ENCODE measurements around the gene CHRM5.
"Not testable (repeated sequence)": the region's sequence is repeated elsewhere in the genome, so short reads cannot be mapped to it uniquely, and the experiment has no call there.

CHRM5 gene

DNA sequence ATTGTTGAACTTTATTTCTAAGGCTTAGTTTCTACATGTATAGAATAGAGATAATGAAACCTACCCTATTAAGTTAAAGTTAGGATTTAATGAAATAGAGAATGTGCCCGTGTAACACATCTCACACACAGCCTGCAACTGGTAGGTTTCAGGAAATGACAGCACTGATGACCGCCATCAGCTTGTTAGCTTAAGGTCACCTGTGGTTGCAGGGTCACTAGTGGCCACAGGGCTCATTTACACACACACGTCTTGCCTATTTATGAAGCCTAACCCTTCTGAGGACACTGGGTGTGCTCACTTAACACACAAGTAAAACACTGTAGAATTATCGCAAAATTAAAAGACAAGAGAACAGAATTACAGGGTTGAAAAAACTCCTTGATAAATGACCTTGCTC is 20.1 kb downstream of the CHRM5 start:
- FAIRE-seq = no peak

DNA sequence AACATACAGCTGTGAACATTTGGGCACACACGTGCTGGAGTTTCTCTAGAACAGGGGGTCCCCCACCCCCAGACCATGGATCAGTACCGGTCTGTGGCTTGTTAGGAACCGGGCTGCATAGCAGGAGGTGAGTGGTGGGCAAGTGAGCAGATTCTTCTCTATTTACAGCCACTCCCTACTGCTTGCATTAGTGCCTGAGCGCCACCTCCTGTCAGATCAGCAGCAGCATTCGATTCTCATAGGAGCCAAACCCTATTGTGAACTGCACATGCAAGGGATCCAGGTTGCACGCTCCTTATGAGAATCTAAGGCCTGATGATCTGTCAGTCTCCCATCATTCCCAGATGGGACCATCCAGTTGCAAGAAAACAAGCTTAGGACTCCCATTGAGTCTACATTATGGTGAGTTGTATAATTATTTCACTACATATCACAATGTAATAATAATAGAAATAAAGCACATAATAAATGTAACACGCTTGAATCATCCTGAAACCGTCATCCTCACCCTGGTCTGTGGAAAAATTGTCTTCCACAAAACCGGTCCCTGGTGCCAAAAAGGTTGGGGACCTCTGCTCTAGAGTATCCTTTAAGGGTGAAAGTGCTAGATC is 25.8 kb downstream of the CHRM5 start:
- FAIRE-seq = no peak

DNA sequence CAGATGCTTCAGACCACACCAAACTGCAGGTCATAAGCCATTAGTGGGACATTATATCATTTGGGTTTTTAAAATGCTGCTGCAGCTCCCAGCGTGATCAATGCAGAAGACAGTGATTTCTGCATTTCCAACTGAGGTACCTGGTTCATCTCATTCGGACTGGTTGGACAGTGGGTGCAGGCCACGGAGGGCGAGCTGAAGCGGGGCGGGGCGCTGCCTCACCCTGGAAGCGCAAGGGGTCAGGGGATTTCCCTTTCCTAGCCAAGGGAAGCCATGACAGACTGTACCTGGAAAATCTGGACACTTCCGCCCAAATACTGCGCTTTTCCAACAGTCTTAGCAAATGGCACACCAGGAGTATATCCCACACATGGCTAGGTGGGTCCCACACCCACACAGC is 27.4 kb downstream of the CHRM5 start:
- not testable (repeated sequence) for FAIRE-seq

DNA sequence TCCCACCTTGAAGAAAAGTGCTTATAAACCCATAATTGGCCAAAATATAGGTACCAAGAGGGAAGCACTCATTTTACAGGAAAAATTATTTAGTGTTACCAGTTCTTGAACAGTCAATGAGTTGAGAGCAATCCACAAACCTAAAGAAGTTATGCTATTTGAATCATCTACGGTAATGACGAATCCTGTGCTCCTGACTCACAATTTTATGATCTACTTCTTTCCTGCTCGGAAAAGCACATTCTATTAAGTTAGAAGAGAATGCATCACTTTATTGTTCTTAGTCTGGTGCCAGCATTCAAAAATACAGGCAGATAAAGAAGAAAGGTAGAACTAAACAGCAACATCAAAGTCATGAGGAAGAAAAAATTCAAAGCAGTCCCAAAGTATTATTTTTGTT is 33.2 kb downstream of the CHRM5 start:
- no peak for FAIRE-seq

DNA sequence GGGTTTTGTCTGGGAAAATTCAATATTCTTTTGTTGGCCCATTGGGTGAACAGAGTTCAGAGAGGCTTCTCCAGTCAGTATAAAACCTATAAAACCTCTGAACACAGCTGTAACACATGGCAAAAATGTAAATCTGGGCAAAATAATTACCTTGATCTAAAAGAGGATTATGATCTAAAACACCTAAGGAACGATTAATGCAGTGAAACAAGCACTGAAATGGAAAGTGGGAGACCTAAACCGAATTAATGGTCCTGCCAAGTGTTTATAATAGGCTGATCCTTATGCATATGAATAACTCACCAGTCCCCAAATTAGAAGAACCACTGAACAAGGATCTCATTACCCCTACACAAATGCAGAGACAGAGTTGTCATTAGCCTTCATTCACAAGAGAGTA is 38.1 kb downstream of the CHRM5 start:
- FAIRE-seq = no peak

DNA sequence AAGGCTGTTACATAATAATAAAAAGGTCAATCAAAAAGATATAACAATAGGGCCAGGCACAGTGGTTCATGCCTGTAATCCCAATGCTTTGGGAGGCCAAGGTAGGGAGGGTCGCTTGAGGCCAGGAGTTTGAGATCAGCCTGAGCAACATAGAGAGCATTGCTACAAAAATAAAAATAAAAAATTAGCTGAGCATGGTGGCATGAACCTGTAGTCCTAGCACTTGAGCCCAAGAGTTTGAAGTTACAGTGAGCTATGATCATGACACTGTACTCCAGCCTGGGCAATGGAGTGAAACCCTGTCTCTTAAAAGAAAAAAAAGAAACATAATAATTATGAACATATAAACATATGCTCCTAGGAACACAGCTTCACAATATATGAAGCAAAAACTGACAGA is 41.4 kb downstream of the CHRM5 start:
- no peak for FAIRE-seq

DNA sequence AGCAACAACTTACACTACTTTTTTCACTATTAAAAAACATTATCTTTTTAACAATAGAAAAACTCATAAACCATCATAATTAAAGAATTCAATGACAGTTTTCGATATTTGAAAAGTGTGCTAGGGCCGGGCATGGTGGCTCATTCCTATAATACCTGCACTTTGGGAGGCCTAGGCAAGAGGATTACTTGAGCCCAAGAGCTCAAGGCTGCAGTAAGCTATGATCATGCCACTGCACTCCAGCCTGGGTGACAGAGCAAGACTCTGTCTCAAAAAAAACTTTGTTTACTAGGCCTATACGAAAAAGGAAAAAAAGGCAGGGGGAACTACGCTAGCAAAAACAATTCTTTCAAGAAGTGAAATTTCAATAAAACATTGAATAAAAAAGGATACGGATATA is 42.6 kb downstream of the CHRM5 start:
- FAIRE-seq = no peak

DNA sequence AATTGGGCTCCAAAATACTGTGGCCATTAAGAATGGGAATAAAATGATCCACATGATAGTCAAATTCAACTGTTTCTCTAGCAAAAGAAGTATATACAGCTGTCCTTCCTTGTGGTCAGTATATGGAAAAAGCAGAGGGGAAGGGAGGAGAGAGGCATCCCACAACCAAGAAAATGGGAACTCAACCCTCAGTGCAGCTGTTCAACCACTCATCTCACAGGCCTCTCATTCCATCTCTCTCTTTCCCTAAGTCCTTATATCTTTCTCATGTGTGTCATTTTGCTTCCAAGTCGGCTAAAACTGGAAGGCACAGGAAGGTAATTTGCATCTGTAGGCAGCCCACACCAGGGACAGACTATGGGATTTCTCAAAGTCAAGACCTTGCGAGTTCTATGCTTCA is 43.2 kb downstream of the CHRM5 start:
- no peak for FAIRE-seq

DNA sequence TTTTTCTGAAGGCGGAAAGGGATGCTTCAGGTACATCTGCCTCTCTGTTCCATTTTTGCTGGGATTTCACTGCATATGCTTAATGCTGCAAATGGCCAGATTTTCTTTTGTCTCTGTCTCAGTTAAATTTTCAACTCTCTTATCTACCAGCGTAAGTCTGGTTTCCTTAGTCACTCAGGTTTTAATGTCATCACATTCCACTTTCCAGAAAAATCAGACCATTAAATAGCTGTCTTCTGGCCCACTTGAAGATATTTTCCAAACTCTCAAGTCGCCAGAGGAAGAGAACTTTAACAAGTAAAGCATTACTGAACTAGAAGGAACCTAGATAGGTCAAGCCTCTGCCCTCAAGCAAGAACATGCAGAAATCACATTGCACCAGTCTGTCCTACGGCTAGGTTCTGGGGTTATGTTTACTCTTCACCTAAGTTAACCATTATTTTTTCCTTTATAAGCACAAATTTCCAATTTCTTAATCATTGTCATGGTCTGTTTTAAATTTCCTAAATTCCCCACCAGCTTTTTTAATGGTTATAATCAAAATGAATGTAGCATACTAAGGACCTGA is 44.2 kb downstream of the CHRM5 start:
- FAIRE-seq = no peak

DNA sequence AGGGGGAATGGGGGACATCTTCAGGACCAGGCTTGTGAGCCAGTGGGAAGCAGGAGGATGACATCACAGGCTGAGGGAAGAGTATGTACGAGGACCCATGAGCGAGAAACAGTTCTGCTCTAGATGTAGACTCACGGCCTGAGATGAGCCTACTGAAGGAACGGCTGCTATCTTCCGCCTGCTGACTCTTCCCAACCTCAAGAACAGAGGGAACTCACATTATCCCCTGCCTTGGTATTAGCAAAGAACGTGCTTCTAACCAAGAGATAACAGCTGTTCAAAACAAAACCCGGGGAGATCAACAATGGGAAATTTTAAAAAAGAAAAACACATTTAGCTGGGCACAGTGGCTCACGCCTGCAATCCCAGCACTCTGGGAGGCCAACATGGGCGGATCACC is 45.4 kb downstream of the CHRM5 start:
- no peak for FAIRE-seq

DNA sequence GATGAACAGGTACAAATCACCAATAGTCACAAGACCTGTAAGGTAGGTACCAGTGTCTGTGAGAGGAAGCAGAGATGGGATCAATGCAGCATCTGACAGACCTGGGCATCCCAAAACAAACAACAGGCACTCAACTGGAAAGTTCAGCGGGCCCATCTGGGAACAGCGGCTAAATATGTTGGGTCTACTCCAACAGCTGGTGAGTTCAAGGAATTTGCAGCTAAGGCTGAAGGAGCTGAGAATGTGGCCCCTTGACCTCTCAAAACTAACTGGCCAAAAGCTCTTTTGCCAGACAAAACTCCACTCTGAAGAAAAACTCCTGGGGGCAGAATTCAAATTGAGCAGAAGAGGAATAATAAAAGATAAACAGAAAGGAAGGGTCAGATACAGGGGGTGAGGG is 46.3 kb downstream of the CHRM5 start:
- FAIRE-seq = no peak

DNA sequence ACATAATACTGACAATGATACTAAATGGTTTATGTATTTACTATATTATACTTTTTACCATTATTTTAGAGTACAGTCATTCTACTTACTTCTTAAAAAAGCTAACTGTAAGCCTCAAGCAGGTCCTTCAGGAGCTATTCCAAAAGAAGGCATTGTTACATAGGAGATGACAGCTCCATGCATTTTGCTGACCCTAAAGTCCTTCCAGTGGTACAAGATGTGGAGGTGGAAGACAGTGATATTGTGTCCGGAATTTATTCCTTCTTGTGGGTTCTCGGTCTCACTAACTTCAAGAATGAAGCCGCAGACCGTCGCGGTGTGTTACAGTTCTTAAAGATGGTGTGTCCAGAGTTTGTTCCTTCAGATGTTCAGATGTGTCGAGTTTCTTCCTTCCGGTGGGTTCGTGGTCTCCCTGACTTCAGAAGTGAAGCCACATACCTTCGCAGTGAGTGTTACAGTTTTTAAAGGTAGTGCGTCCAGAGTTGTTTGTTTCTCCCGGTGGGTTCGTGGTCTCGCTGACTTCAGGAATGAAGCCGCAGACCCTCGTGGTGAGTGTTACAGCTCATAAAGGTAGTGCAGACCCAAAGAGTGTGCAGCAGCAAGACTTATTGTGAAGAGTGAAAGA is 49.8 kb downstream of the CHRM5 start:
- no peak for FAIRE-seq

DNA sequence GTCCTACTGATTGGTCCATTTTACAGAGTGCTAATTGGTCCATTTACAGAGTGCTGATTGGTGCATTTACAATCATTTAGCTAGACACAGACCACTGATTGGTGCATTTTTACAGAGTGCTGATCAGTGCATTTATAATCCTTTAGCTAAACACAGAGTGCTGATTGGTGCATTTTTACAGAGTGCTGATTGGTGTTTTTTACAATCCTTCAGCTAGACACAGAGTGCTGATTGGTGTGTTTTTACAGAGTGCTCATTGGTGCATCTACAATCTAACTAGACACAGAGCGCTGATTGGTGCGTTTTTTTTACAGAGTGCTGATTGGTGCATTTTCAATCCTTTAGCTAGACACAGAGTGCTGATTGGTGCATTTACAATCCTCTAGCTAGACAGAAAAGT is 50.4 kb downstream of the CHRM5 start:
- FAIRE-seq = not testable (repeated sequence)

DNA sequence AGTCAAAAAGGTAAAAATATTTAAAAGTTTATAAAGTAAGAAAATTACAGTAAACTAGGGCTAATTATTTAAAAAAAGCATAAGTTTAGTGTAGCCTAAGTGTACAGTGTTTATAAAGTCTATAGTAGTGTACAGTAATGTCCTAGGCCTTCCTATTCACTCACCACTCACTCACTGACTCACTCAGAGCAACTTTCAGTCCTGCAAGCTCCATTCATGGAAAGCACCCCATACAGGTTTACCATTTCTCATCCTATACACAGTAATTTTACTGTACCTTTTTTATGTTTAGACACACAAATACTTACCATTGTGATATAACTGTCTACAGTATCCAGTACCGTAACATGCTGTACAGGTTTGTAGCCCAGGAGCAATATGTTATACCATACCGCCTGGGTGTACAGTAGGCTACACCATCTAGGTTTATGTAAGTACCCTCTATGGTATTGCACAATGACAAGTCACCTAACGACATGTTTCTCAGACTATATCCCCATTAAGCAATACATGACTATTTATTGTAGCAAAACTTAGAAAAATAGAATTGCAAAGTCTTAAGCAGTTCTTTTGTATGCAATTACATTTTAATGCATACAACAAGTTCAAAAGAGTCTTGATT is 51.2 kb downstream of the CHRM5 start:
- FAIRE-seq = no peak

DNA sequence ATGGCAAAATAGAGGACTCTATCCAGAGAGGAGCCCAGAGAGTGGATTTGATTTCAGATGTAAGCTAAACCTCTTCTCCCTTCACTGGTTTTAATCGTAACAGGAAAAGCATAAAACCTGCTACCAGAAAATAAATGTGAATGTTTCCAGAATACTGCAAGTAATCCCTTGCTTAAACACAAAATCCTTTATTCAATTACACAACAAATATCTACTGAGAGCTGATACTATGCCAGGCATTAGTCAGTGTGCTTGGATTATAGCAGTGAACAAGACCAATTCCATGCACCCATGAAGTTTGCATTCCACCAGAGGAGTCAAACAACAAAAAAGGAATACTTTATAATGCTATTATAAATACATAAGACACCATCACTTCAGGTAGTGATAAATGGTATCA is 55.6 kb downstream of the CHRM5 start:
- FAIRE-seq = no peak

DNA sequence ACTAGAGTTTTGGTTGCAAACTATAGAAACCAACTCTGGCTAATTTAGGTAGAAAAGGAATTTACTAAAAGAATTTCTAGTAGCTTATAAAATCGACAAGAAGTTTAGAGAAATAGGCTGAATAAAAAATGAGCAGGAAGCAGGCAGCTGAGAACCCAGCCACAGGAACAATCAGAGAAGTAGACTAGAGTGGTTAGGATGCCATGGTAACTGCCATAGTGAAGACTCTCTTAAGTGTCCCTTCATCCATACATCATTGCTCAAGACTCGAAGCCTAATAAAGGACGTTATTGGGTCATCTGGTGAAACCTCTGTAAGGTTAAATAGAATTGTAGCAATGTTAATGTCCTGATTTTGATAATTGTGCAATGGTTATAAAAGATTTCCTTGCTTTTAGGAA is 57.0 kb downstream of the CHRM5 start:
- no peak for FAIRE-seq

DNA sequence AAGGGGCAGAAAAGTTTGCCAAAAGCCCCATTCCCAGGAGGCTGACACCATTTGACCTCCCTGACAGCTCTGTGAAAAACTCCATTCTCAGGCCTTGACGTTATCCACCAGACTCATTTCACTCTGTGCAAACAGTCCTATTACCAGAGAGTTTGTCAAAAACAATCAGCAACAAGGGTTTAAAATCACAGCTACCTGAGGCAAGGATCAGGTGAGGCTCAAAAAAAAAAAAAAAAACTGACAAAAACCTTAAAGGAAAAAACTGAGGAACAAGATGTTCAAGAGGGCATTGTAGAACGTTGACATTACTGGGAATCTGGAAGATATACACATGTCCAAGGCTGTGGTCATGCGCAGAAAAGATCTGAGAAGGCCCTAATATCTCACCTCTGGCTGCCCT is 59.3 kb downstream of the CHRM5 start:
- no peak for FAIRE-seq

DNA sequence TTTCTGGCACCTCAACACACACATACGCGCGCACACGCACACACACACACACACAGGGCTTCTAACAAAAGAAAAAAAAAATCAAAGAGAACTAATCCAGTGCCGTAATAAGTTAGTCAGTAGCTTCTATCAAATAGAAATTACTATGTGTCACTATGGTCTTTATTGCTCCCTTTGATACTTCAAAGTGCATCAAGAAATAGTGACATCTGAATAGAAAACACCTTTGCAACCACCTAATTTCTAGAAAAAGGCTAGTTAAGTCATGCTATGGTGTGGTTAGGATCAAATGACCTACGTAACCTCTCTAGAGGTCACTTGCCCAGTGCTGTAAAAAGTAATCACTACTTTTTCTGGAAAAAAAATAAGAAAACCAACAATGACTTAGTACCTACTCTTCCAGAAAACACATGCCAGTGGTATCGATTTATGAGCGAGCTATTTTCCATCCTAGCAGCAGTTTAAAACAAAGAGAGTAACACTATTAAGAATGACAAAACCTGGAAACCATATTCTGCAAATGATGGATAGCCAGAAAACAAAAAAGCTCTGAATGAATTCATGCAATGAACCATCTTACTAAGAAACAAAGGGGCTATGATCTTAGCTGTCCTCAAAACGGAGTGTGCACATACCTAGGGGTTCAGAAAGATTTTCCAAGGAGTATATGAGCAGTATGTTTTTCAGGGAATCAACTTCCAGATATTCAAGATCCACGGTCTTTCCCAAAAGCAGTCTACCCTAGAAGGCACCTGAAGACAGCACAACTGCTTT is 63.9 kb downstream of the CHRM5 start:
- FAIRE-seq = no peak

DNA sequence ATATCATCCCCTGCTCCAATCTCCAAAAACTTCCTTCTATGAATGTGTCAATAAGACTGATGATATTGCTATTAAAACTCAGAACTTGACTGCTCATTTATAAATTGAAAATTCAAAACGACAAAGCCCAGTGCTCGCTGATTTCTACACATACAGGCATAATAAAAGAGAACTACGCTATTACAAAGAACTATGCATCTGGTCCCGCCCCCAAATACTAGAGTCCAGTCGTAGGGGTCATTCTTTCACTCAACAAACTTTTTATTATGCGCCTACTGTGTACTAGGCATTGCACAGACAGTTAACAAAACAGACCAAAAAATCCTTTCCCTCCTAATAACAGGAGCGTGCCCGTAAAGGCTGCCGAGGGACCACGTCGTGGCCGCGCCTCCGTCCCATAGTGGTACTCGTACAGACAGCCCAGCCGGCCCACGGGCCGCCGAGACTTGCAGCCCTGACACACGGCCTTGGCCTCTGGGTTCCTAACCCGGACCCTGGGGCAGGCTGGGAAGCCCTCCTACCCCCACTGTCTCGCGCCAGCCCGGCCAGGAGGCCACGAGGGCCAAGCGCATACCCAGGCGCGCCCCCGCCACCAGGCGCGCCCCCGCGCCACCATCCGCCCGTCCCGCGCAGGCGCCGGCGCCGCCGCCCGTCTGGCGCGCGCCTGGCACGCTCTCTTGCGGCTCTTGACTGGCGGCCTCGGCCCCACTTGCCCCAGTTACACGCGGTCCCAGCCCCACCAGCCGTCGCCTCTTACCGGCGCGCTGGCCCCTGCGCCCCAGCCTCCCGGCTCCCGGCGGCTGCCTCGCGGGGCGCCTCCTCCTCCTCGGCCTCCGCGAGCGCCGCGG is 70.0 kb downstream of the CHRM5 start:
- FAIRE-seq = no peak

DNA sequence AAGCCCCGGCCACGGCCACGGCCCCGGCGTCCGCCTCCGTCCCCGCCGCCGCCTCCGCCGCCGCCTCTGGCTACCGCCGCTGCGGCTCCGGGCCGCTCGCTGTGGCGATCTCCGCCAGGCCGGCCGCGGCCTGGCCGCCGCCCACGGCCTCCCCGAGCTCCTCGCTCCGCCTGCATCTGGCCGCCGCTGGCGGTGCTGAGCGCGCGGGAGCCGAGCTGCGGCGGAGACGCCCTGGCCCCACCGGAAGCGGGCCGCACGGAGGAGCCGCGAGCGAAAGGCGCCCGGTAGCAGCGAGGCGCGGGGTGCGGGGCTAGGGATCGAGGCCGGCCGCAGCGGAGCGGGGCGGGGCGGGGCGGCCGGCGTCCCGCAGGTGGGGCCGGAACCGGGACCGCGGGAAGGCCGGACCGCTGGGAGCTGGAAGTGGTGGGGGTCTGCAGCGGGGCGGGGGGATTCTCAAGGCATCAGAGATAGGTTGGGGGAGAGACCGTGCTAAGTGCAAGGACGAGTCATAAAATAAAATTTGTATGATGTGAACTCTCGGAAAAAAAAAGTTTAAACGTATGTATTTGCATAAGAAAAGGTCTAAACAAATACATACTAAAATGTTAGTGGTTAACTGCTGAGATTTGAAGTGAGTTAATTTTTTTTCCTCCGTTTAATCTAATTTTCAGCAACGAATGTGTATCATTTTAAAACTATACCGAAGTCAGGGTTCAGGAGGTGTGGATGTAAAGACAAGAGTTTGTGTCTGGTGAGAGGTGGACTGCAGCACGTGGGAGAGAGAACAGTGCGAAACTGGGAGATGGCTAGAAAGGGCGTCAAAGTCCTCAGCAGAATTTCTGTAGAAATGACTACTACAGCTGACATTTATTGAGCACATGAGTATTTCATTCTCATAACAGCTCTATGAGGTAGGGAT is 70.8 kb downstream of the CHRM5 start, which contains the start of gene AVEN:
TSS of gene AVEN (minus strand) at position 334 of the 919 bp plus-strand sequence. CDS start at position 176, 158 bp downstream.
- no peak for FAIRE-seq

DNA sequence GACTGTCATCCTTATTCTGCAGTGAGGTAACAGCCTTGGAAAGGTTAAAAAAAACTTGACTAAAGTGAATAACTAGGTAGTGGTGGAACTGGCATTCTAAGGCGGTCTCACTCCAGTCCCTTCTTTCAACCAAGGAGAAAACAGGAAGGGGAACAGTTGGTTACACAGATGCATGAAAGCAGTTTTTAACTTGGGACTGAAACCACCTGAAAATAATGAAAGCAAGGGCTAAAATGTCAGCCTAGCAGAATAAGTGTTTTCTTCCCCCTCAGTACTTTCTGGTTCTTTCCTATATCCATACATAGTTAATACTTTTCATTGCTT is 71.5 kb downstream of the CHRM5 start:
- no peak for FAIRE-seq

DNA sequence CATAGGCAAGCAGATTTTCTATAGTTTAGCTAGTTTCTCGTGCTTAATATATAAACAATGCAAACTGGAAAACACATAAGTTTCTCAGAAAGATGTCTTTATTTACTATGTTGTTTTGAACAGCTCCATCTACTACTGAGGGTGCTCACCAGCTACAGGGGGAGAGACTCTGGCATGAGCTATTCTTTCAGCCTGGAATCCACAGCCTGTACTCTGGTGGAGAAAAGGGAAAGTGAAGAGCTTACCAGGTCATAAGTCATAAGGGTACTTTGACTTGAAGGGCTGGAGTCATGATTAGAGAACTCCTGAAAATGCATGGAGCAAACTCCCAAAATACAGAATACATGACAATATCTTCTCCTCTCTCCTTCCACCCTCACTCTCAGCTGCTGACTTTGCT is 75.1 kb downstream of the CHRM5 start:
- no peak for FAIRE-seq
